NB4 (cell line): ENCODE results near the gene COL24A1.

Experiments
- POLR2A ChIP-seq: IDR thresholded peaks from 2 replicates; pipeline ENCODE4 v1.6.1; 2011; ENCODE audit warnings: mild to moderate bottlenecking; ENCODE audit not compliant: insufficient read length; ENCODE audit errors: extremely low read depth
- TF ChIP-seq, protein P1 (sequence below): IDR thresholded peaks from one replicate; pipeline ENCODE4 v1.5.1; 2012; ENCODE audit warnings: low read depth, low read length

DNA sequence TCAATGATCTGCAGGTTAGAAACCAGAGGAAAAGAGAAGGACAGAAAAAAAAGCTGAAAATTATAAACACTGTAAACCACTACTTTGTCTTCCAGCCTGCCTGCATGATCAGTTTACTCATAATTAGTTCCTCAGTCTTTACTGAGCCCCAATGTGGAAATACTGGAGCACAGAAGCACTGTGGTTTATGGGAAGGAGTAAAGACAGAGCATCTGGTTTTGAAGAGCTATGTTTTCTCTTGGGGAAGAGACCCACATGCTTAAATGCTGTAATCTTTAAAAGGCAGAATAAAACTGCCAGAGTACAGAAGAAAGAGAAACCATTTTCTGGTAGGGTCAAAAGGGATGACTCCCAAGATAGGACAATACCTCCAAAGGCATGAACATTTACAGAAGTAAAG, 289.4 kb downstream of the COL24A1 start:
- TF ChIP-seq, protein P1, sequence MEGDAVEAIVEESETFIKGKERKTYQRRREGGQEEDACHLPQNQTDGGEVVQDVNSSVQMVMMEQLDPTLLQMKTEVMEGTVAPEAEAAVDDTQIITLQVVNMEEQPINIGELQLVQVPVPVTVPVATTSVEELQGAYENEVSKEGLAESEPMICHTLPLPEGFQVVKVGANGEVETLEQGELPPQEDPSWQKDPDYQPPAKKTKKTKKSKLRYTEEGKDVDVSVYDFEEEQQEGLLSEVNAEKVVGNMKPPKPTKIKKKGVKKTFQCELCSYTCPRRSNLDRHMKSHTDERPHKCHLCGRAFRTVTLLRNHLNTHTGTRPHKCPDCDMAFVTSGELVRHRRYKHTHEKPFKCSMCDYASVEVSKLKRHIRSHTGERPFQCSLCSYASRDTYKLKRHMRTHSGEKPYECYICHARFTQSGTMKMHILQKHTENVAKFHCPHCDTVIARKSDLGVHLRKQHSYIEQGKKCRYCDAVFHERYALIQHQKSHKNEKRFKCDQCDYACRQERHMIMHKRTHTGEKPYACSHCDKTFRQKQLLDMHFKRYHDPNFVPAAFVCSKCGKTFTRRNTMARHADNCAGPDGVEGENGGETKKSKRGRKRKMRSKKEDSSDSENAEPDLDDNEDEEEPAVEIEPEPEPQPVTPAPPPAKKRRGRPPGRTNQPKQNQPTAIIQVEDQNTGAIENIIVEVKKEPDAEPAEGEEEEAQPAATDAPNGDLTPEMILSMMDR = no peak
- no peak for TF ChIP-seq POLR2A
